Dermis microvascular lymphatic vessel endothelial cell (primary cell): ENCODE data around the gene GTF3C2. TPM values are rescaled to one million over a fixed set of nuclear protein-coding genes. Genes with fewer than 3 reads are reported as not detected.
"Not testable (repeated sequence)": the region's sequence is repeated elsewhere in the genome, so short reads cannot be mapped to it uniquely, and the experiment has no call there.

Experiments used
- DNase-seq, 2 donors: peaks; one replicate each; pipeline versions ENCODE4 v3.0.0 to v3.0.0-alpha.2; 2010; ENCODE audit warnings: low read depth in 2 of 2
- total RNA-seq: library from RNA; depleted of rRNA; stranded (reverse); fragments of >200 nt; gene quantifications from 2 replicates; pipeline ENCODE4 v1.2.1, GENCODE V29; 2014

The GTF3C2 gene
- total RNA-seq, 1 donor from 2014 or later = 18.0 TPM

- DNase-seq = peak; percentile 88 to 94
Observed at GRCh38 chr2:27322766-27323595, 33.6 kb downstream of the GTF3C2 start, which contains the start of gene MPV17. TSS of gene MPV17 (minus strand) at chr2:27323097. CDS start at chr2:27322517, 580 bp downstream.

- DNase-seq = peak in 1 of 2 donors; percentile 40
Observed at GRCh38 chr2:27322301-27322765, 34.2 kb downstream of the GTF3C2 start.

GRCh38 chr2:27320958-27321543 is 35.5 kb downstream of the GTF3C2 start:
- DNase-seq = peak; percentile 97 to 98

DNA sequence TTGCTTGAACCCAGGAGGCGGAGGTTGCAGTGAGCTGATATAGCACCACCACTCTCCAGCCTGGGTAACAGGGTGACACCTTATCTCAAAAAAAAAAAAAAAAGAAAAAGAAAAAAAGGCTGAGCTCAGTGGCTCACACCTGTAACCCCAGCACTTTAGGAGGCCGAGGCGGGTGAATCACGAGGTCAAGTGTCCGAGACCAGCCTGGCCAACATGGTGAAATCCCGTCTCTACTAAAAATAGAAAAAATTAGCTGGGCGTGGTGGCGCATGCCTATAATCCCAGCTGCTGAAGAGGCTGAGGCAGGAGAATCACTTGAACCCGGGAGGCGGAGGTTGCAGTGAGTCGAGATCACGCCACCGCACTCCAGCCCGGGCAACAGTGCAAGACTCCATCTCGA is 36.7 kb downstream of the GTF3C2 start:
- not testable (repeated sequence) for DNase-seq

DNA sequence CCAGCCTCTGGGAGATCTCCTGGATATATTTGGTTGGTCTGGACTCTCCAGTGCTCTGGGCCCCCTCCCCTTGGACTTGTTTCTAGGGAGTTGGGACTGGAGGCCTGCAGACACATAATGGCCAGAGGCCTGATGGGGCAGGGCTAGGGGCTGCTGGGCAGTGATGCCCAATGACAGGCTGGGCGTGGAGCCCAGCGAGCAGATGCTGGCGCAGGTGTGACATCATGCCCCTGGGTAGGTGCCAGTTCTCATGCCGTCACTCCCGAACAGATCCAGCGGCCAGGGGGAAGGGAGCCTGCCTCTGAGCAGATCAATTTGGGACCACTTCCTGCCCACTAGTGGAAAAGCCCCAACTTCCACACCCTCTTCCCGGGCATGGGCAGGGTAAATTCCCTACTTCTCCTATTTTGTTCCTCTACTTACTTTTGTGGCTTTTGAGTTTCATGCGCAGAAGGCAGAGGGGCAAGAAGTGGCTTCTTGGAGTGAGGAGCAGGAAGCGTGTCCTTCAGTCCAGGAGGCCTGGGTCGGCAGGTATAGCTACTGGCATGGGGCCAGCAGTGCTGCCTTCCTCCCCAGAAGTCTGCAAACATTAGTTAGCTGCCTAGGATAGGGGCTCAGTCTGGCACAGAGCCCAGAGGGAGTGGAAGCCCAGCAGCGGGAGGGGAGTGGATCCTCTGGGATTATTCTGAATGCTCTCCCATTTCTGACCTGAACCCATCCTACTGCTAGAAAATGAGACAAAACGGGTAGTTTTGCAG is 39.7 kb downstream of the GTF3C2 start:
- DNase-seq = no peak

GRCh38 chr2:27315122-27315521 is 41.4 kb downstream of the GTF3C2 start:
- no peak for DNase-seq

GRCh38 chr2:27314709-27315108 is 41.9 kb downstream of the GTF3C2 start:
- DNase-seq = no peak

DNA sequence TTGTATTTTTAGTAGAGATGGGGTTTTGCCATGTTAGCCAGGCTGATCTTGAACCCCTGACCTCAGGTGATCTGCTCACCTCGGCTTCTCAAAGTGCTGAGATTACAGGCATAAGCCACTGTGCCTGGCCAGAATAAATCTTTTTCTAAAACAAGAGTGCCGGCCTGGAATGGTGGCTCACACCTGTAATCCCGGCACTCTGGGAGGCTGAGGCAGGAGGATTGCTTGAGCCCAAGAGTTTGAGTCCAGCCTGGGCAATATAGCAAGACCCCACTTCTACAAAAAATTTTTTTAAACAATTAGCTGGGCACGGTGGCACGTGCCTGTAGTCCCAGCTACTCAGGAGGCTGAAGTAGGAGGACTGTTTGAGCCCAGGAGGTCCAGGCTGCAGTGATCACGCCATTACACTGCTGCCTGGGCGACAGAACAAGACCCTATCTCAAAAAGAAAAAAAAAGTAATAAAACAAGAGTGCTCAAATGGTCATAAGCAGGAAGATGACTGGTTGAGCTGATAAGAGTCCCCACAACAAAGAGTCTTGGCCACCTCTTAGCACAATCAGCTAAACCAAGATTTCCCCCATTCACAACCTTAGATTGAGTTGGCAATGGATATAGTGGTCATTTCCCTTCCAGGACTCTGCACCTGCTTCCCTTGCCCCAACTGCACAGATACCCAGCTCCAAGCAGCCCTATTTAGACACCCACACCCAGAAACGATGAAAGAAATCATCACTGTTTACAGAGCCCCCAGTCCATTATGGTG is 42.5 kb downstream of the GTF3C2 start:
- peak in 1 of 2 donors; percentile 15 for DNase-seq

DNA sequence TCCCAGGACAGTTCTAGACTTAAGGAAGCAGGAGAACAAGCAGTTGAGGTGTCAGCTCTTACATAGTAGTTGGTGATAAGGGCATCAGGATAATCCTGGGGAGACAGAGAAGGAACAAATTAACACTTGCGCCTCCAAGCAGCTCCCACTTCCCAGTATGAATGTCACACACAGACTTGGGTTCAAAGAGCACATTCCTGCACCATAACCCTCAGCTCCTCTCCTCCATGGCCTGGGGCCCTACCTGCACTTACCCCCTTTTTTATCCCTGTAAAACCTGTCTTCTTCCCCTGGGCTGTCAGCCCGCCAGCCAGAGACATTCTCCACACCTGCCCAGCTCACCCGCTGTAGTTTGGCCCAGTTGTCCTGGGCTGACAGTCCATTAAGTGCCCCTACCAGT is 44.4 kb downstream of the GTF3C2 start:
- DNase-seq = no peak

DNA sequence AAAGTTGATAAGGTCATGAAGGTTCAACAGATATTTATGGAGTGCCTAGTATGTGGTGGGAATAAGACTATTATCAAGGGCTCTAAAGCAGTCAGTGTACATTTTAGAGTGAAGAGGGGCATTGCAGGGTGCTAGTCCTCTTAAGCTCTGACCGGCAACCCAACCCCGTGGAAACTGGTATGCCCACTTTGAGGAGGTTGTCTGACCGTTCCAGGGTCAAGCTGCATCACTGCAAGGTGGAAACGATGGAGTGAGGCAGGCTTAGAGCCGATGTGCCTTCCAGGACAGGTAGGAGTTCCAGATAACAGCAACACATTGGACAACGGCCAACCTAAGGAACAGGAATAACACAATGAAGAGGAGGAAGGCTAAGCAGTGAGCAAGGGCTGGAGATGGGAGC is 46.9 kb downstream of the GTF3C2 start:
- DNase-seq = no peak

- peak in 1 of 2 donors; percentile 67 for DNase-seq
Observed at GRCh38 chr2:27308359-27308881, 48.1 kb downstream of the GTF3C2 start, which contains the start of gene UCN. TSS of gene UCN (minus strand) at chr2:27308445. CDS start at chr2:27307895, 550 bp downstream.

DNA sequence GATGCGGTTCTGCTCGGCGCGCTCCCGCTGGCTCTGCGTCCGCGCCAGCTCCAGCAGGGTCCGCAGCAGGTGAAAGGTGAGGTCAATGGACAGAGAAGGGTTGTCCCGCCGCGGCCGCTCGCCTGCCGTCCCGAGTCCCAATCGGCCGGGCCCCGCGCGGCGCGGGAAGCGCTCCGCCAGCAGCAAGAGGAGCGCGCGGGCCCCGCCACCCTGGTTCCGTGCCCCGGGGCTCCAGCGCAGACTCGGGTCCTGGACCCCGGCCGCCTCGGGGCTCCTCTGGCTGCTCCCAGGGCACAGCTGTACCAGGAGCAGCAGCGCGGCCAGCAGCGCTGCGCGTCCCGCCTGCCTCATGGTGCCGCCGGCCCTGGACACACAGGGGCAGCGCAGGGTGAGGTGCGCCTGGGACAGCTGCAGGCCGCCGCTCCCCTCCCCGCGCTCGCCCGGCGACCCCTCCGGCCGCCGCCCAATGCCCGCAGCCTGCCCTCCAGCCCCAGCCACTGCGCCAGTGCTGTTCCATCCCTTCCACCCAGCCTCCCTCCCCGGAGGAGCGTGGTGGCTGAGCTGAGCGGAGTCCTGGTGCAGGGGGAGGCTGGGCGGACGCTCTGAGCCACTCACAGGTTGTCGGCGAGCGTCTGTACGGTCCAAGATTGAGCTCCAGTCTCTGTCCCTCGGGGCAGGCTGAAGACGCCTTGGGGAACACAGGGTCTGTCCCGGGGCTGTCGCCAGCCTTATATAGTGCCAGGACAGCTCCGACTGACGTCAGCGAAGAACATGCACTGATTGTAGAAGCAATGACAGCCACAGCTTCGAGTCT is 48.8 kb downstream of the GTF3C2 start:
- DNase-seq = no peak

GRCh38 chr2:27307287-27307544 is 49.3 kb downstream of the GTF3C2 start:
- DNase-seq = no peak

- no peak for DNase-seq
Observed at GRCh38 chr2:27306573-27307286, 49.8 kb downstream of the GTF3C2 start.

DNA sequence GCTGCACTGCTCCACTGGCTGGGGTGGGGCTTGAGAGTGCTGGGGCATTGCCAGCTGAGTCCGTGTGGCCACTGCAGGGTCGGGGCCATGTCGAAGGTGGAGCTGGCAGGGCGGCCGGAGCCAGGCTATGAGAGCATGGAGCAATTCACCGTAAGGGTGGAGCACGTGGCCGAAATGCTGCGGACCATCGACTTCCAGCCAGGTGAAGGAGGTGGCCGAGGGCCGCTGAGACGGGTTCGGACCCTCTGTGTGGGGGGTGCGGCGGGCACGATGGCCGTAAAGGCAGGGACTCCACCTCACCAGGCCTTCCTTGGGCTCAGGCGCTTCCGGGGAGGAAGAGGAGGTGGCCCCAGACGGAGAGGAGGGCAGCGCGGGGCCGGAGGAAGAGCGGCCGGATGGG is 50.4 kb downstream of the GTF3C2 start:
- no peak for DNase-seq

DNA sequence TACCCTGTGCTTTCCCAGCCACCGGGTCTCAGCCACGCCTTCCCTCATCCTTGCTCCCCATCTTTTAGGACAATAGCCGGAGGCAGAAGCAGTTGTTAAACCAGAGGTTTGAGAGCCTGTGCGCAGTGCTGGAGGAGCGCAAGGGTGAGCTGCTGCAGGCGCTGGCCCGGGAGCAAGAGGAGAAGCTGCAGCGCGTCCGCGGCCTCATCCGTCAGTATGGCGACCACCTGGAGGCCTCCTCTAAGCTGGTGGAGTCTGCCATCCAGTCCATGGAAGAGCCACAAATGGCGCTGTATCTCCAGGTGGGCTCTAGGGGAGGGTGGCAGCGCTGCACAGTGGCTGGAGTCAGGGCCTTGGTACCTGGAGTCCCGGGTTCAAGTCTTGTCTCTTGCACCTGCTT is 51.0 kb downstream of the GTF3C2 start:
- no peak for DNase-seq

- DNase-seq = no peak
Observed at GRCh38 chr2:27304488-27305240, 51.9 kb downstream of the GTF3C2 start.

DNA sequence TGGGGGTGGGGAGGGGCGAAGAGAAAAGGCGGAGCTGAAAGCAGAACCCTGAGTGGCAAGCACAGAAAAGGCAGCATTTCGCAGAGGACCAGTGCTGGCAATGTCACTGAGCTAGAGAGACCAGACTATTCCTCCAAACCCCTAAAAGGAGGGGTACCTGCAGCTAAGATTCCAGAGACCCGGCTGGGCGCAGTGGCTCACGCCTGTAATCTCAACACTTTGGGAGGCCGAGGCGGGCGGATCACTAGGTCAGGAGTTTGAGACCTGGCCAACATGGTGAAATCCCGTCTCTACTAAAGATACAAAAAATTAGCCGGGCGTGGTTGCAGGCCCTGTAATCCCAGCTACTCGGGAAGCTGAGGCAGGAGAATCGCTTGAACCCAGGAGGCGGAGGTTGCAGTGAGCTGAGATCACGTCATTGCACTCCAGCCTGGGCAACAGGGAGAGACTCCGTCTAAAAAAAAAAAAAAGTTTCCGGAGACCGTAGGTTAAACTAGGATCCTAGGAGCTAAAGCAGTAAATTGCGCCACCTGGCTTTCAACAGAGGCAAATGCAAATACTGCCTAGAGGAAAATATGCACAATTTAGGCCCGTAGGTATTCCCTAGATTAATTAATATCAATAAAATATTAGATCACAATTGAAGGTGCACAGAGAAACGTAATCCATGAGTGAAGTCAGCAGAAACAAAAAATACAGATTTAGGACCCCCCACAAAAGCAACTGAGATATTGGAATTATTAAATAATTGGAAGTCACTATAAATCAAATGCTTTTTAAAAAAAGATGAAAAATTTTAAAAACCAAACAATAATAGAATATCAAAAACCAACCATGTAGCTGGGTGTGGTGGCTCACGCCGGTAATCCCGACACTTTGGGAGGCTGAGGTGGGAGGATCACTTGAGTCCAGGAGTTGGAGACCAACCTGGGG is 53.2 kb downstream of the GTF3C2 start:
- peak; percentile 75 to 81 for DNase-seq
